ENCODE measurements around the gene MTARC2.

MTARC2 gene

DNA sequence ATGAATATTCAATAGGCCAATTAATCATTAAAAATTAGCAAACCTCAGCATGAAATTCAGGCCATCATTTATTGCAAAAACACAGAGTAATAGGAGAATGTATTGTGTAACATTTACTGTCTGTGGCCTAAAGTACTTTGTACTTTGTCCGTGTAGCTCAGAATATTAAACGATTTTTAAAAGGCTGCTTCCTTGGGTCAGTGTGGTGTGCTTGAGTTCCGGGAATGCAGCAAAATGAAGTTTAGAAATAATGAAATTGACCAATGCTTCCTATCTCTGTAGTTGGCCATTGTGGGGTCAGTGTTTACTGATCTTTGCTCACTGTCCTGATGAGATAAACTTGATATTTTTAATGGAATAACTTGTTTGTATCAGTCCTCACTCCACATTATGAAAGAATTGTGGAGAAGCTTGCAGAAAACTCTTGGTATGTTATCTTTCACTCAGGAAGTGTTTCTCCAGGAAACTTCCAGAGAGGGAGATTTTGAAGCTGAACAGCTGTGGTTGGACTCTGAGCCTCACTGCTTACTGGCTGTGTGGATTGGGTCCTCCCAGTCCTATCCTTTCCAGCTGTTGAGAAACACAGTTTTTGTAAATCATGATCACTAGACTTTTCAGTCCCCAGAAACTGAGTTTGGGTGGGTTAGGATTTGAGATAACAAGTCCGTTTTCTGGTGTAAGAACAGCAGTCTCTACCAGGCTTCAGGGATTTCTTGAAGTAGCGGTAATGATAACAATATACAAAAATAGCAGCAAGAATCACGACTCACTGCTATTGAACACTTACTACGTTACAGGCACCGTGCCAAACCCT, 19.4 kb downstream of the MTARC2 start:
- DNase-seq = no peak
- Mint-ChIP-seq H3K27me3 (peaks cover 0 to 4% of the 10 kb centered on the region in 2 donors), H3K9me3 (no peaks in the 10 kb centered on the region), H3K4me3 (no peak overlapping the region), H3K27ac (no peak overlapping the region), H3K4me1 (peaks cover 11 to 28% of the 10 kb centered on the region in 2 donors), H3K36me3 (peaks cover 1 to 3% of the 10 kb centered on the region in 2 donors)
- ATAC-seq (replicated peaks) = no peak

GRCh38 chr1:220768126-220768601, 20.0 kb downstream of the MTARC2 start:
- ATAC-seq (replicated peaks) (no peak), DNase-seq (no peak)
- Mint-ChIP-seq H3K27ac (no peak overlapping the region), H3K9me3 (no peaks in the 10 kb centered on the region), H3K4me1 (peaks cover 12 to 33% of the 10 kb centered on the region in 2 donors), H3K27me3 (no peaks in the 10 kb centered on the region), H3K4me3 (no peak overlapping the region), H3K36me3 (peaks cover 1 to 3% of the 10 kb centered on the region in 2 donors)

DNA sequence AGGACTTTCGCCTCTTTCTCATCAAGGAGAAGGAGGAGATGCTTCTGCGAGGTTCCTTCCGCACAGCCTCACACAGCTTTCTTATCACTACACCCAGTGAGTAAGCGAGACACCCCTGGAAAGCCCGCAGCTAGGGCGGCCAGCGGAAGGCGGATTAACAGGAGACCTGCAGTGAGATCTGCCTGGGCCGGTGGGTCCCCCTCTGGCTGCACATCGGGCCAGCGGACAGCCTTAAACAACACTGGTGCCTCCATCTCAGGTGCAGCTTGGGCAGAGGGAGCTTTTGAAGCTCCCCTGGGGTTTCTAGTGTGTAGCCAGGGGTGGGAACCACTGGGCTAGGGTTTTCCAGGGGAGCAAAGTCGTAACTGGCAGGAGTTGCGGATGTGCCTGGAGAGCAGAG, 21.1 kb downstream of the MTARC2 start:
- peak overlapping the region; percentile 67 for H3K27ac Mint-ChIP-seq

GRCh38 chr1:220770245-220770913, 22.3 kb downstream of the MTARC2 start:
- peak; percentile 88 to 89 for ATAC-seq (replicated peaks)
- Mint-ChIP-seq H3K4me1 (peaks cover 12 to 41% of the 10 kb centered on the region in 2 donors), H3K27ac (peak overlapping the region; percentile 95), H3K9me3 (no peaks in the 10 kb centered on the region), H3K36me3 (peaks cover 1 to 3% of the 10 kb centered on the region in 2 donors), H3K27me3 (no peaks in the 10 kb centered on the region), H3K4me3 (peak overlapping the region; percentile 72 to 74)
- DNase-seq = peak; percentile 59

More for the DNA sequence above, 21.1 kb downstream of the MTARC2 start:
- H3K9me3 Mint-ChIP-seq = no peaks in the 10 kb centered on the region
- ATAC-seq (replicated peaks) (no peak), DNase-seq (no peak)
- H3K4me3 Mint-ChIP-seq = no peak overlapping the region
- peaks cover 1 to 3% of the 10 kb centered on the region in 2 donors for H3K36me3 Mint-ChIP-seq
- no peaks in the 10 kb centered on the region for H3K27me3 Mint-ChIP-seq
- peaks cover 12 to 36% of the 10 kb centered on the region in 2 donors for H3K4me1 Mint-ChIP-seq

DNA sequence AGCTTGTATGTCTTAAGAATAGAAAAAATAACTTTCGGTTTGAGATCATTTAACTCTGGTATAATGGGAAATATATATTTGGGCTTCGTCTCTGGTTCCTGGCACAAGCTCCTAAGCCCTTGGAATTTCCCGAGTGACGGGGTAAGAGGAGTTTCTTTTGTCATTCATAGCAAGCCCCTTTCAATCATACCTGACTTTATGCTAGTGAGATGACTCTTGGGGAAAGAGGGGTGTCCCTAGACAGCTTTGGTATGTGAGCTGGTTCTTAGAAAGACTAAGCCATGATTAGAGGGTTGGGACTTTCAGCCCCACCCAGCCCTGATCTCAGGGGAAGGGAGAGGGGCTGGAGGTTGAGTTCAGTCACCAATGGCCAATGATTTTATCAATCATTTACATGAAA, 24.7 kb downstream of the MTARC2 start:
- Mint-ChIP-seq H3K9me3 (no peaks in the 10 kb centered on the region), H3K36me3 (peaks cover 1 to 3% of the 10 kb centered on the region in 2 donors), H3K27ac (peak overlapping the region; percentile 67), H3K27me3 (peaks cover 0 to 6% of the 10 kb centered on the region in 2 donors), H3K4me3 (no peak overlapping the region), H3K4me1 (peaks cover 18 to 52% of the 10 kb centered on the region in 2 donors)
- ATAC-seq (replicated peaks) = peak in 1 of 2 donors; percentile 27
- no peak for DNase-seq

DNA sequence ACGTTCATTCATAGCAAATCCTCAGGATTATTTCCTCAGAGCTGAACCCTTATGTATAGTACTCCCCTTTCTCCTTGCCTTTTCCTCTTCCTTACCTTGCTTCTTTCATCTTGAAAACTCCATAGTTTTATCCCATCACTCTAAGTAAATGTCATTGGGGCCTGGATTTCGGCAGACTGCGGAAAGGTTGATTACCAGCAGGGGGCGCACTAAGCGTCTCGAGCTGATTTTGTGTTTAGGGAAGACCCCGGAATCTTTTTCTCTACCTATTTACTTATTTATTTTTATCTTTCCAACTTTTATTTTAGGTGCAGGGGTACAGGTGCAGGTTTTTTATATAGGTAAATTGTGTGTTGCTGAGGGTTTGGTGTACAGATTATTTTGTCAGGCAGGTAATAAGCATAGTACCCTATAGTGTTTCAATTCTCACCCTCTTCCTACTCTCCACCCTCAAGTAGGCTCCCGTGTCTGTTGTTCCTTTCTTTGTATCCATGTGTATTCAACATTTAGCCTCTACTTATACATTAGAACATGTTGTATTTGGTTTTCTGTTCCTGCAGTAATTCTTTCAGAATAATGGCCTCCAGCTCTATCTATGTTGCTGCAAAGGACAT, 27.2 kb downstream of the MTARC2 start:
- ATAC-seq (replicated peaks) = no peak
- no peak overlapping the region for H3K4me3 Mint-ChIP-seq
- H3K9me3 Mint-ChIP-seq = no peaks in the 10 kb centered on the region
- H3K27ac Mint-ChIP-seq = no peak overlapping the region
- peaks cover 0 to 6% of the 10 kb centered on the region in 2 donors for H3K27me3 Mint-ChIP-seq
- H3K4me1 Mint-ChIP-seq = peaks cover 11 to 31% of the 10 kb centered on the region in 2 donors
- no peaks in the 10 kb centered on the region for H3K36me3 Mint-ChIP-seq
- DNase-seq = no peak

DNA sequence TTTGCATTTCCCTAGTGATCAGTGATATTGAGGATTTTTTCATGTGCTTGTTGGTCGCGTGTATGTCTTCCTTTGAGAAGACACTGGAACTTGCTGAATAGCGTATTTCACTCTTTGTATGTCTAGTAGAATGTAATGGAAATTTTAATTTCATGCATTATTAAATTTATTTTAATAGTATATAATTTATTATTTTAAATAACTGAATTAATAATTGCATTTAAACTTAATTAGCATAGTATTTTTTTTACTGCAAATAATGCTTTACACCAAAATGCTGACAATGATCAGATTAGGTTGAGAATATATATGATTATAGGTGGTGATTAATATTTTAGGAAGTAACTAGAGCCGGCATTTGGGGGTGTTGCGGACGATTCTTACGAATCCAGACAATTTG, 28.1 kb downstream of the MTARC2 start:
- H3K27ac Mint-ChIP-seq = no peak overlapping the region
- ATAC-seq (replicated peaks) (no peak), DNase-seq (no peak)
- no peak overlapping the region for H3K4me3 Mint-ChIP-seq
- H3K9me3 Mint-ChIP-seq = no peaks in the 10 kb centered on the region
- no peaks in the 10 kb centered on the region for H3K36me3 Mint-ChIP-seq
- peaks cover 0 to 6% of the 10 kb centered on the region in 2 donors for H3K27me3 Mint-ChIP-seq
- H3K4me1 Mint-ChIP-seq = peaks cover 8 to 24% of the 10 kb centered on the region in 2 donors

DNA sequence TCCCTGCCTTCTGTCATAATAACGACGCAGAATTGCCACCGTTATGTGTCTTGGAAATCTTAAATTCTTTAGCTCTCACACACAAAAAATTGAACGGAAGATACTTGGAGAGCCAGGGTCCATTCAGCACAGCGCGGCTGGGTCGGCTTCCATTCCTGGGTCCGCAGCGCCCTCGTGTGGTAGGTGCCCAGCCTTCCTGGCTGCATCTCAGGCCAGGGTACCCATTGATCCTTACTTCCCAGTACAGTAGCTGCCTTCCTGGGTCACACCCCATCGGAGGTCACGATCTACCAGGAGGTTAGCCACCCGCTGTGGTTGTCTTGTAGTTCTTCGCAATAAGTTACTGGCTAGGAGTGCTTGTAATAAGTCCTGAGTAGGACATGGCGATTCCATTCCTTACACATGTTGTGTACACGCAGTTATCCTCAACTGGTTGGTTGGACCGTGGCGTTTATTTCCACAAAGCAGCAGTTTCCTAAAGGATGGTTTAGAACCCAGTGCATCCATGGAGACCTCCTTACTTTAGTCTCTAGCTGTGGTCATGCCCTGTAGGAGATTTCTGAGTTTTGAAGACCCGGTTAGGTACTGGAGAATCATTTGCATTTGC, 28.7 kb downstream of the MTARC2 start:
- DNase-seq (peak; percentile 58), ATAC-seq (replicated peaks) (peak; percentile 92 to 96)
- Mint-ChIP-seq H3K36me3 (no peaks in the 10 kb centered on the region), H3K27ac (no peak overlapping the region), H3K9me3 (no peaks in the 10 kb centered on the region), H3K4me1 (peaks cover 8 to 24% of the 10 kb centered on the region in 2 donors), H3K4me3 (no peak overlapping the region), H3K27me3 (peaks cover 3 to 10% of the 10 kb centered on the region in 2 donors)

- H3K9me3 Mint-ChIP-seq = no peaks in the 10 kb centered on the region
- no peak overlapping the region for H3K4me3 Mint-ChIP-seq
- peaks cover 0 to 15% of the 10 kb centered on the region in 2 donors for H3K4me1 Mint-ChIP-seq
- H3K36me3 Mint-ChIP-seq = peaks cover 0 to 1% of the 10 kb centered on the region in 2 donors
- H3K27me3 Mint-ChIP-seq = peaks cover 23 to 52% of the 10 kb centered on the region in 2 donors
- DNase-seq = no peak
- H3K27ac Mint-ChIP-seq = no peak overlapping the region
- ATAC-seq (replicated peaks) = no peak
Observed at GRCh38 chr1:220783453-220783852, 35.3 kb downstream of the MTARC2 start.

DNA sequence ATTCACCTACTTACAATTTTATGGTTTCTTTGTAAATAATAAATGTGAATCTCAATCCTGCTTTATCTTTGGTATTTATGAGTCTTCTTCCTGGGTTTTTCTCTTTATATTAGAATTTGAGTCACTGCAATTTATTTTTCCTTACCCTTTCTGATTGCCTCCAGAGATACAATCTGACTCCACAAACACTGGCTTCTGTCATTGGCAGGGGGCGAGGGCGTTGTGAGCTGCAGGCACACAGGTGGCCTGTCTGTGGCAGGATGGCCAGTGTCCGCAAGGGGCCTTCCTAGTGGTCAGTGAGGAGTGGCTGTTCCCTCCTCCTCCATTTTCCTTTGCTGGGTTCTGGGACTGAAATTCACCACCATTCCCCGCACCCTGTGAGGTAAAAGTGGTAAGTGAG, 36.6 kb downstream of the MTARC2 start:
- Mint-ChIP-seq H3K36me3 (peaks cover 3 to 5% of the 10 kb centered on the region in 2 donors), H3K4me1 (peaks cover 0 to 15% of the 10 kb centered on the region in 2 donors), H3K4me3 (no peak overlapping the region), H3K27me3 (peaks cover 27 to 55% of the 10 kb centered on the region in 2 donors), H3K27ac (no peak overlapping the region), H3K9me3 (peaks cover 0 to 4% of the 10 kb centered on the region in 2 donors)
- DNase-seq (no peak), ATAC-seq (replicated peaks) (no peak)

GRCh38 chr1:220785166-220786056, 37.3 kb downstream of the MTARC2 start:
- Mint-ChIP-seq H3K4me1 (peaks cover 0 to 15% of the 10 kb centered on the region in 2 donors), H3K9me3 (peaks cover 0 to 4% of the 10 kb centered on the region in 2 donors), H3K27me3 (peaks cover 27 to 57% of the 10 kb centered on the region in 2 donors), H3K27ac (no peak overlapping the region), H3K36me3 (peaks cover 3 to 5% of the 10 kb centered on the region in 2 donors), H3K4me3 (peak overlapping the region in 1 of 2 donors; percentile 81)
- DNase-seq (no peak), ATAC-seq (replicated peaks) (no peak)

DNA sequence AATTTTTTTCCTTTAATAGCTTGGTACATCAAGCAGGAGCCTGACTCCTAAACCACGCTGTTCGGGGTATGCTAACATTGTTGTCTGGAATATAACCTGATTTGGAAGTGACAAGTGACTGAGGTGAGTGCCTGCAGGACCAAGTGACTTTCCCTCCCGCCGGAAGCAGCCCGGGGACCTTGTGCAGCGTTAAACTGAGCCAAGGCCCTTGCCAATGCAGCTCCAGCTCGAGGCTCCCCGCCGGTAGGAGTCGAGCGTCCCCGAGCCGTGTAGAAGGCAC, 37.9 kb downstream of the MTARC2 start:
- Mint-ChIP-seq H3K4me1 (peaks cover 0 to 15% of the 10 kb centered on the region in 2 donors), H3K9me3 (peaks cover 0 to 4% of the 10 kb centered on the region in 2 donors), H3K36me3 (peaks cover 3 to 5% of the 10 kb centered on the region in 2 donors), H3K4me3 (peak overlapping the region; percentile 61 to 81), H3K27ac (no peak overlapping the region), H3K27me3 (peaks cover 27 to 57% of the 10 kb centered on the region in 2 donors)
- DNase-seq = no peak
- peak; percentile 38 for ATAC-seq (replicated peaks)

GRCh38 chr1:220786337-220787068, 38.4 kb downstream of the MTARC2 start, which contains the start of gene MTARC1:
Gene MTARC1, plus strand, starts transcription at chr1:220786913. Its CDS starts 32 bp downstream, at chr1:220786945.
- Mint-ChIP-seq H3K9me3 (peaks cover 0 to 4% of the 10 kb centered on the region in 2 donors), H3K27me3 (peaks cover 27 to 56% of the 10 kb centered on the region in 2 donors), H3K36me3 (peaks cover 3 to 5% of the 10 kb centered on the region in 2 donors), H3K4me3 (peak within 1 kb of the TSS; percentile 81), H3K27ac (peak within 1 kb of the TSS; percentile 56), H3K4me1 (peaks cover 0 to 15% of the 10 kb centered on the region in 2 donors)
- DNase-seq (peak; percentile 18), ATAC-seq (replicated peaks) (peak; percentile 66 to 78)
